Stimulated activated naive CD8-positive, alpha-beta T cell treated with anti-CD3 and anti-CD28 coated beads, Interleukin-15, Interleukin-2, amounts not matched to agents 100 U/mL and 50 U/mL, for 24 hours (primary cell): Measurements from ENCODE around the gene NIPAL4.
A peak's percentile ranks its signal among the peaks of the same experiment; 100 is the strongest.

Experiments
- ATAC-seq: fragments of 150-1000 bp; cut with Tn5 transposase; one replicate; pipeline ENCODE4 v1.10.0; 2021
- DNase-seq: peaks from one replicate; pipeline ENCODE4 v3.0.0; 2021

NIPAL4 gene

GRCh38 chr5:157516626-157517325 is 56.8 kb downstream of the NIPAL4 start:
- no peak for DNase-seq
- ATAC-seq: no peak

GRCh38 chr5:157518963-157519362 is 59.0 kb downstream of the NIPAL4 start:
- DNase-seq (peak; percentile 19), ATAC-seq (peak; percentile 48)

- ATAC-seq: no peak
- no peak for DNase-seq
Measured at GRCh38 chr5:157519579-157520253, 59.7 kb downstream of the NIPAL4 start.

- no peak for ATAC-seq
- no peak for DNase-seq
Measured at GRCh38 chr5:157520911-157521703, 61.1 kb downstream of the NIPAL4 start.

GRCh38 chr5:157521704-157522029 is 61.7 kb downstream of the NIPAL4 start:
- ATAC-seq: no peak
- DNase-seq: no peak

GRCh38 chr5:157523976-157524375 is 64.0 kb downstream of the NIPAL4 start:
- ATAC-seq (no peak), DNase-seq (no peak)
